HFF-Myc (cell line): ENCODE data around the gene GMDS.
"Not testable (repeated sequence)": the region's sequence is repeated elsewhere in the genome, so short reads cannot be mapped to it uniquely, and the experiment has no call there.

Experiments used
- DNase-seq: peaks from one replicate; pipeline ENCODE4 v3.0.0-alpha.2; 2011; ENCODE audit warnings: low read depth; ENCODE audit errors: extremely low read depth
- H3K4me3 ChIP-seq: replicated peaks from 2 replicates; pipeline ENCODE4 v1.5.1; 2011; ENCODE audit warnings: low read depth, mild to moderate bottlenecking, control low read depth, low read length
- CTCF ChIP-seq: IDR thresholded peaks from 2 replicates; pipeline ENCODE4 v1.5.1; 2012; ENCODE audit warnings: mild to moderate bottlenecking, low read depth, low read length, control low read depth; ENCODE audit errors: missing control alignments

The GMDS gene

GRCh38 chr6:1700278-1700967 lies 545.0 kb downstream of the GMDS start:
- DNase-seq: no peak
- no peak for TF ChIP-seq CTCF
- H3K4me3 ChIP-seq: no peak overlapping the region

- H3K4me3 ChIP-seq: no peak overlapping the region
- DNase-seq: no peak
- no peak for TF ChIP-seq CTCF
Measured at GRCh38 chr6:1698527-1698926, 546.9 kb downstream of the GMDS start.

GRCh38 chr6:1697688-1698351 lies 547.6 kb downstream of the GMDS start:
- H3K4me3 ChIP-seq: no peak overlapping the region
- no peak for DNase-seq
- no peak for TF ChIP-seq CTCF

GRCh38 chr6:1696463-1696850 lies 548.9 kb downstream of the GMDS start:
- no peak for DNase-seq
- TF ChIP-seq CTCF: no peak
- no peak overlapping the region for H3K4me3 ChIP-seq

GRCh38 chr6:1695546-1696462 lies 549.6 kb downstream of the GMDS start:
- no peak for TF ChIP-seq CTCF
- DNase-seq: no peak
- H3K4me3 ChIP-seq: no peak overlapping the region

GRCh38 chr6:1691828-1692227 lies 553.6 kb downstream of the GMDS start:
- not testable (repeated sequence) for H3K4me3 ChIP-seq, DNase-seq

GRCh38 chr6:1690656-1691055 lies 554.7 kb downstream of the GMDS start:
- DNase-seq, H3K4me3 ChIP-seq: not testable (repeated sequence)
